Measurements from ENCODE around the gene FHOD3.

- TF ChIP-seq POLR2A (IDR thresholded peaks at IDR 0.05) = no peak
- TF ChIP-seq, protein P1, sequence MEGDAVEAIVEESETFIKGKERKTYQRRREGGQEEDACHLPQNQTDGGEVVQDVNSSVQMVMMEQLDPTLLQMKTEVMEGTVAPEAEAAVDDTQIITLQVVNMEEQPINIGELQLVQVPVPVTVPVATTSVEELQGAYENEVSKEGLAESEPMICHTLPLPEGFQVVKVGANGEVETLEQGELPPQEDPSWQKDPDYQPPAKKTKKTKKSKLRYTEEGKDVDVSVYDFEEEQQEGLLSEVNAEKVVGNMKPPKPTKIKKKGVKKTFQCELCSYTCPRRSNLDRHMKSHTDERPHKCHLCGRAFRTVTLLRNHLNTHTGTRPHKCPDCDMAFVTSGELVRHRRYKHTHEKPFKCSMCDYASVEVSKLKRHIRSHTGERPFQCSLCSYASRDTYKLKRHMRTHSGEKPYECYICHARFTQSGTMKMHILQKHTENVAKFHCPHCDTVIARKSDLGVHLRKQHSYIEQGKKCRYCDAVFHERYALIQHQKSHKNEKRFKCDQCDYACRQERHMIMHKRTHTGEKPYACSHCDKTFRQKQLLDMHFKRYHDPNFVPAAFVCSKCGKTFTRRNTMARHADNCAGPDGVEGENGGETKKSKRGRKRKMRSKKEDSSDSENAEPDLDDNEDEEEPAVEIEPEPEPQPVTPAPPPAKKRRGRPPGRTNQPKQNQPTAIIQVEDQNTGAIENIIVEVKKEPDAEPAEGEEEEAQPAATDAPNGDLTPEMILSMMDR (IDR thresholded peaks at IDR 0.05) = no peak
Observed at GRCh38 chr18:36650906-36651305, 353.4 kb downstream of the FHOD3 start.
